GM21360 (cell line): ENCODE results near the gene CEACAM7.
"Not testable (repeated sequence)": the region's sequence is repeated elsewhere in the genome, so short reads cannot be mapped to it uniquely, and the experiment has no call there.

ENCODE experiments used
- ATAC-seq: cut with Tn5 transposase; IDR thresholded peaks from one replicate; pipeline ENCODE4 v1.9.1; 2021; ENCODE audit warnings: mild to moderate bottlenecking, moderate library complexity; ENCODE audit not compliant: unreplicated experiment

The CEACAM7 gene

GRCh38 chr19:41657157-41657556, 30.9 kb downstream of the CEACAM7 start:
- ATAC-seq, result no peak

DNA sequence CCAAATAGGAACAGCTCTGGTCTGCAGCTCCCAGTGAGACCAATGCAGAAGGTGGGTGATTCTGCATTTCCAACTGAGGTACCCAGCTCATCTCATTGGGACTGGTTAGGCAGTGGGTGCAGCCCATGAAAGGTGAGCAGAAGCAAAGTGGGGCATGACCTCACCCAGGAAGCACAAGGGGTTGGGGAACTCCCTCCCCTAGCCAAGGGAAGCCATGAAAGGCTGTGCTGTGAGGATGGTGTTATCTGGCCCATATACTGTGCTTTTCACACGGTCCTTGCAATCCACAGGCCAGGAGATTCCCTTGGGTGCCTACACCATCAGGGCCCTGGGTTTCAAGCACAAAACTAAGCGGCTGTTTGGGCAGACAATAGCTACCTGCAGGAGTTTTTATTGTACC, 31.3 kb downstream of the CEACAM7 start:
- ATAC-seq, result not testable (repeated sequence)

DNA sequence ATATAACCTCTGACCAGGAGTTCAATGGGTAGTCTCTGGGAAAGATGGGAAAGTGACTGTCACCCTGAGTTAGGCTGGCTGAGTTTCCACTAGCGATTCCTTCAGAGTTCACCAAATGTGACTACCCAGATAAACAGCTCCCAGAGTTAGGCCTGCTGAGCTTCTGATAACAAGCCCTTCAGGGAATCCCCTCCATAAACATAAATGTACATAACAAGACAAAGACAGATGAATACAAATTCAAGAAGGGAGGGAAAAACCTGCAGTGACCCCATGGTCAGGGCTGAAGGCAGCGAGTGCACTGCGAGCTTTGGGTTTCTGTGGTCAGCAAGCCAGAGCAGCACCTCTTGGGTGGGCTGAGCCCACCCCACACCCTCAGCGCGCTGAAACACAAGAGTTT, 35.8 kb downstream of the CEACAM7 start:
- no peak for ATAC-seq

GRCh38 chr19:41649827-41650226, 38.2 kb downstream of the CEACAM7 start:
- ATAC-seq, result no peak

GRCh38 chr19:41646589-41647204, 41.4 kb downstream of the CEACAM7 start:
- ATAC-seq, result no peak

GRCh38 chr19:41641879-41642485, 46.1 kb downstream of the CEACAM7 start:
- ATAC-seq, result no peak

- no peak for ATAC-seq
Measured at GRCh38 chr19:41638641-41639081, 49.4 kb downstream of the CEACAM7 start.

GRCh38 chr19:41637484-41637883, 50.6 kb downstream of the CEACAM7 start:
- no peak for ATAC-seq

DNA sequence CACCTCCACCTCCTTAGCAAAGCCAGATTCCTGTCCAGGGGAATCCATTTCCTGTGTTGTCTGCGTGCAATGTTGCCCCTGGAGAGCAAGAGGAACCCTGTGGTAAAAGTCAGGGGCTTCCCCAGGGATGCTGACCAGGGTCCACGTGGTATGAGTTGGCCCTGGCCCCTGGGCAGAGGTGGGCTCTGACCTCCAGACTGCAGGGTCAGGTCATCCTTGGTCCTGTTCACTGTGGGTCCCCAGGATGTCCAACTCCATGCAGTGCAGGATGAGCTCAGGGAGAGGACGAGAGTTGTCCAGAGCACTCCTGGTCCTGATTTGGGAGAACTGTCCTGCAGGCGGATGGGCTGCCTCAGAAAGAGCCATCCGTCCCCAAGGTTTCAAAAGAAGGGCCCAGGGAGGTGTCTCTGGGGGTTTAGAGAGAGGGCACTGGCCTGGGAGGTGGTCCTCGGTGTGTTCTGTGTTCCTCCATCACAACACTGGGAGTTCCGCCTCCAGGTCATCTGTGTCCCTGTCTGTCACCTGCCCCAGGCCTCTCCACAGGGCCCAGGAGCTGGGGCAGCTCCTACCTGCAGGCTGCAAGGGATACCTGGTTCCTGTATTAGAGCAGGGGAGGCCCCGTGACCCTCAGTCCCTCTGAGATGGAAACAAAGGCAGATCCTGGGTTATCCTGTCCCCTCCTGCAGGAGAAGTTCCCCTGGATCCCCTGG, 59.9 kb downstream of the CEACAM7 start:
- ATAC-seq, result no peak

DNA sequence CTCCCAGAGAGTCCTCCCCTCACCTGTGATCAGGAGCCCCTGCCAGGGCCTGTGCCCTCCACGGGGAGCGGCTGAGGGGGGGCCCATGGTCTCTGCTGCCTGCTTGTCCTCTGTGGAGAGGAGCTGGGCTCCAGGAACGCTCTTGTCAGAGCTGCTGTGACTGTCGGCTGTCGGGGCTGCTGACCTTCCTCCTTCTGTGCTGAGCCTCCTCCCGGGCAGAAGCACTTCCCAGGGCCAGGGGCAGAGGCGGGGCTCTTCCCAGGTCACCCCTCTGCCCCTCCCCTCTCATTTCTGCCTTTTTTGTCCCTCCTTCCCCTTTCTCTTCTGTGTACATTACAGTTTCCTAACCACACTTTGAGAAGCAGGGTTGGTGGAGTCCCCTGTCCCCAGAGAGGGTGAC, 61.2 kb downstream of the CEACAM7 start, which contains the start of gene CEACAM4:
Gene CEACAM4 (minus strand): TSS at position 198 of the 400 bp plus-strand sequence. CDS start 111 bp downstream, at position 87.
- no peak for ATAC-seq

GRCh38 chr19:41626278-41626677, 61.8 kb downstream of the CEACAM7 start:
- no peak for ATAC-seq

DNA sequence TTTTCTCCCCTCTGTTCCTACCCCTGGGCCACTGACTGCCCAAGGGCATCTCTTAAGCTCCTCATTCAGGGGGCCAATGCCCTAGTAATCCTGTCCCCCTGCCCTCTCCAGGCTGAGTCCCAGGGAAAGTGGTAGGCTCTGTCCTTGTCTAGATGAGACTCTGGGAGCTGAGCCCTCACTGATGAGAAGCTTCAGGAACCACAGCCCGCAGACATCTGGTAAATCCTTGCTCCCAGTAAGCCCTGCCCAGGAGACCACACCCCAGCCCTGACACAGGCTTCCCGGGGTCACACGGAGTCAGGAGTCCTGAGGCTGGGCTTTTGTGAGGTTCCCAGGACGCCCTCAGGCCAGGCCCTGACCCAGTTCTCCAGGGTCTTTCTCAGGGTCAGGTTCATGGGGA, 63.1 kb downstream of the CEACAM7 start:
- ATAC-seq, result no peak

GRCh38 chr19:41624515-41624914, 63.6 kb downstream of the CEACAM7 start:
- ATAC-seq, result no peak

GRCh38 chr19:41623360-41623759, 64.7 kb downstream of the CEACAM7 start:
- no peak for ATAC-seq
